Panc1 (cell line): Measurements from ENCODE around the gene OVOL2. TPM values are rescaled to one million over a fixed set of nuclear protein-coding genes. Genes with fewer than 3 reads are reported as not detected.
A peak's percentile ranks its signal among the peaks of the same experiment; 100 is the strongest.

ENCODE experiments used
- ATAC-seq: fragments of 200-7000 bp; cut with Tn5 transposase; 2 replicates; pipeline ENCODE4 v1.9.1; 2020; ENCODE audit warnings: mild to moderate bottlenecking, moderate library complexity
- BruUV-seq: library from RNA; stranded (reverse); fragments of 400-500 nt; replicated peaks from 2 replicates; lab custom pipeline; 2021; lab: Mats Ljungman, UMichigan
- CTCF ChIA-PET: fragments of 300-600 bp; sonication (Branson Sonifier 250); formaldehyde crosslinking; loops from one replicate; lab custom pipeline; 2022; ENCODE audit warnings: antibody characterized with exemption; lab: Charles Lee
- POLR2A ChIA-PET: fragments of 300-600 bp; sonication (Branson Sonifier 250); formaldehyde crosslinking; loops from one replicate; lab custom pipeline; 2022; ENCODE audit warnings: antibody characterized with exemption; lab: Charles Lee
- DNase-seq: peaks from one replicate; pipeline ENCODE4 v3.0.0-alpha.2; 2010; ENCODE audit warnings: low read depth, low spot score
- H3K27ac ChIP-seq: 2 replicates; pipeline ENCODE4 v1.5.1; 2011; ENCODE audit warnings: mild to moderate bottlenecking, low read length, inconsistent platforms
- H3K27me3 ChIP-seq: fragments of 200-500 bp; sonication (Bioruptor generic); 2 replicates; pipeline ENCODE4 v1.6.0; 2014; ENCODE audit warnings: low read length, inconsistent platforms; ENCODE audit not compliant: control insufficient read depth, insufficient read depth
- H3K36me3 ChIP-seq: fragments of 200-500 bp; sonication (Bioruptor generic); 2 replicates; pipeline ENCODE4 v1.5.1; 2014; ENCODE audit warnings: inconsistent platforms, mild to moderate bottlenecking, low read length, moderate library complexity; ENCODE audit not compliant: control insufficient read depth, insufficient read depth
- H3K4me1 ChIP-seq: 2 replicates; pipeline ENCODE4 v1.5.1; 2011; ENCODE audit warnings: inconsistent platforms, mild to moderate bottlenecking, low read length, moderate library complexity; ENCODE audit not compliant: control insufficient read depth, insufficient read depth
- H3K4me3 ChIP-seq, 2 experiments: 2 replicates each; pipeline ENCODE4 v1.5.1; 2011 to 2012; ENCODE audit warnings: low read depth in 2 of 2, low read length in 2 of 2, mild to moderate bottlenecking in 2 of 2, inconsistent platforms in 1 of 2, moderate library complexity in 1 of 2
- H3K9me3 ChIP-seq: fragments of 200-500 bp; sonication (Bioruptor generic); 2 replicates; pipeline ENCODE4 v1.5.1; 2014; ENCODE audit warnings: low read depth, mild to moderate bottlenecking, inconsistent platforms, low read length, moderate library complexity; ENCODE audit not compliant: control insufficient read depth, insufficient read depth
- CTCF ChIP-seq: fragments of 450-650 bp; IDR thresholded peaks from 2 replicates; pipeline ENCODE4 v1.5.1; 2017; ENCODE audit warnings: mild to moderate bottlenecking
- POLR2AphosphoS5 ChIP-seq: IDR thresholded peaks from 2 replicates; pipeline ENCODE4 v1.6.1; 2012; ENCODE audit warnings: mild to moderate bottlenecking, low read depth, low read length, moderate library complexity
- REST ChIP-seq, 2 experiments: IDR thresholded peaks; 2 replicates each; pipeline ENCODE4 v1.6.1; 2011 to 2012; ENCODE audit warnings: low read depth in 2 of 2, control low read depth in 1 of 2, low read length in 1 of 2, mild to moderate bottlenecking in 1 of 2, moderate library complexity in 1 of 2; ENCODE audit not compliant: insufficient read depth in 1 of 2
- SIN3A ChIP-seq: IDR thresholded peaks from 2 replicates; pipeline ENCODE4 v1.6.1; 2012; ENCODE audit warnings: low read depth, mild to moderate bottlenecking, low read length, moderate library complexity, borderline replicate concordance; ENCODE audit not compliant: insufficient read depth
- TCF7L2 ChIP-seq: IDR thresholded peaks from 2 replicates; pipeline ENCODE4 v1.6.1; 2011; ENCODE audit warnings: mild to moderate bottlenecking, low read depth, low read length, inconsistent platforms
- in situ Hi-C: cut with HindIII; loops from 2 replicates; pipeline ENCODE4 v1.10.0; 2016; ENCODE audit warnings: low sequenced_read_pairs, low pct_unique_long_range_greater_than_20kb
- intact Hi-C: fragments of 100-400 bp; cut with micrococcal nuclease; formaldehyde crosslinking; loops from one replicate; pipeline ENCODE4 v1.10.0; 2022; ENCODE audit not compliant: unreplicated experiment
- total RNA-seq: library from RNA; stranded (reverse); gene quantifications from one replicate; pipeline ENCODE4 v1.2.1, GENCODE V29; 2021; ENCODE audit not compliant: unreplicated experiment

OVOL2 gene
- total RNA-seq, 1 experiment from 2014 or later, result 0.77 TPM

DNA sequence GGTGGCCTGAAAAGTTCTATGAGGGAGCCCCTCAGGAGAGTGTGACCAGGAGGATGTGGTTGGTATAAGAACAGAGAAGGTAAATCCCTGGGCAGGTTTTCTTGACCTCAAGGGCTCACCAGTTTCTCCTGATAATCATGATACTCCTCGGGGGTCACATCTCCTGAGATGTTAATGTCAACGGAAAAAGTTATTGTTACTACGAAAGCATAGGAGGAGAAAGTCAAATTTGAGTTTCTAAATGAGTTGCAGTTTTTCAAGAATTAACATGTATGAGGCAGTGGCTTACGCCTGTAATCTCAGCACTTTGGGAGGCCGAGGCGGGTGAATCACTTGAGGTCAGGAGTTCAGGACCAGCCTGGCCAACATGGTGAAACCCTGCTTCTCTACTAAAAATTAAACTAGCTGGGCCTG is 65.5 kb downstream of the OVOL2 start:
- ChIA-PET CTCF (no interaction called here), POLR2A (interaction anchor here (0.7 kb wide), 1 partner anchor 113 kb away, joined by 3 read pairs; no protein-coding TSS in a partner anchor)
- Histone ChIP-seq H3K27ac (no peak overlapping the region), H3K9me3 (no peaks in the 10 kb centered on the region), H3K36me3 (no peaks in the 10 kb centered on the region), H3K27me3 (no peaks in the 10 kb centered on the region), H3K4me3 (no peak overlapping the region), H3K4me1 (no peaks in the 10 kb centered on the region; the same call in 1 of the 2 replicates)
- TF ChIP-seq REST (IDR thresholded peaks at IDR 0.05; ENCODE audit: insufficient read depth in 1 of 2, low read depth in 2 of 2, low read length in 1 of 2) (no peak), TCF7L2 (no peak), POLR2AphosphoS5 (no peak), CTCF (no peak), SIN3A (no peak)
- intact Hi-C loops, result loop anchor here (10.0 kb wide), 1 partner anchor 487 kb away; no protein-coding TSS in a partner anchor
- BruUV-seq, result no TSS peak
- DNase-seq (no peak), ATAC-seq (no peak)
- in situ Hi-C loops, result no loop called here

GRCh38 chr20:17990278-17990972 is 67.3 kb downstream of the OVOL2 start:
- H3K4me1 ChIP-seq, result no peaks in the 10 kb centered on the region
- intact Hi-C loops, result loop anchor here (10.0 kb wide), 1 partner anchor 486 kb away; no protein-coding TSS in a partner anchor
- TF ChIP-seq POLR2AphosphoS5 (no peak), CTCF (no peak), TCF7L2 (no peak), SIN3A (no peak), REST (IDR thresholded peaks at IDR 0.05; ENCODE audit: insufficient read depth in 1 of 2, low read depth in 2 of 2, low read length in 1 of 2) (no peak)
- CTCF ChIA-PET, result interaction anchor here (0.6 to 0.7 kb wide), 2 partner anchors 279 to 1063 kb away, joined by 3 to 6 read pairs; no protein-coding TSS in a partner anchor
- H3K36me3 ChIP-seq, result no peaks in the 10 kb centered on the region
- DNase-seq (no peak), ATAC-seq (no peak)
- in situ Hi-C loops, result no loop called here
- H3K27ac ChIP-seq, result no peak overlapping the region
- no peak overlapping the region for H3K4me3 ChIP-seq
- no peaks in the 10 kb centered on the region for H3K27me3 ChIP-seq
- no peaks in the 10 kb centered on the region for H3K9me3 ChIP-seq
- POLR2A ChIA-PET, result no interaction called here
- BruUV-seq, result TSS peak; percentile 76
